SH-SY5Y (cell line): Measurements from ENCODE around the gene AJM1.

Experiments
- GATA2 ChIP-seq: IDR thresholded peaks from 2 replicates; pipeline ENCODE4 v1.6.1; 2011; ENCODE audit warnings: mild to moderate bottlenecking, low read depth, low read length
- GATA3 ChIP-seq: IDR thresholded peaks from 2 replicates; pipeline ENCODE4 v1.6.1; 2011; ENCODE audit warnings: low read depth, mild to moderate bottlenecking, low read length, moderate library complexity

GRCh38 chr9:136796238-136796774, 46.0 kb upstream of the AJM1 start, which contains the start of gene CCDC183:
- TF ChIP-seq GATA2 (no peak), GATA3 (no peak)
